NT2/D1 (cell line): ENCODE data around the gene TTYH3.

ENCODE experiments used
- YY1 ChIP-seq: IDR thresholded peaks from 2 replicates; pipeline ENCODE4 v1.6.1; 2011; ENCODE audit not compliant: insufficient read length, insufficient read depth
- ZNF274 ChIP-seq: IDR thresholded peaks from 2 replicates; pipeline ENCODE4 v1.6.1; 2011; ENCODE audit warnings: mild to moderate bottlenecking, low read depth, low read length

DNA sequence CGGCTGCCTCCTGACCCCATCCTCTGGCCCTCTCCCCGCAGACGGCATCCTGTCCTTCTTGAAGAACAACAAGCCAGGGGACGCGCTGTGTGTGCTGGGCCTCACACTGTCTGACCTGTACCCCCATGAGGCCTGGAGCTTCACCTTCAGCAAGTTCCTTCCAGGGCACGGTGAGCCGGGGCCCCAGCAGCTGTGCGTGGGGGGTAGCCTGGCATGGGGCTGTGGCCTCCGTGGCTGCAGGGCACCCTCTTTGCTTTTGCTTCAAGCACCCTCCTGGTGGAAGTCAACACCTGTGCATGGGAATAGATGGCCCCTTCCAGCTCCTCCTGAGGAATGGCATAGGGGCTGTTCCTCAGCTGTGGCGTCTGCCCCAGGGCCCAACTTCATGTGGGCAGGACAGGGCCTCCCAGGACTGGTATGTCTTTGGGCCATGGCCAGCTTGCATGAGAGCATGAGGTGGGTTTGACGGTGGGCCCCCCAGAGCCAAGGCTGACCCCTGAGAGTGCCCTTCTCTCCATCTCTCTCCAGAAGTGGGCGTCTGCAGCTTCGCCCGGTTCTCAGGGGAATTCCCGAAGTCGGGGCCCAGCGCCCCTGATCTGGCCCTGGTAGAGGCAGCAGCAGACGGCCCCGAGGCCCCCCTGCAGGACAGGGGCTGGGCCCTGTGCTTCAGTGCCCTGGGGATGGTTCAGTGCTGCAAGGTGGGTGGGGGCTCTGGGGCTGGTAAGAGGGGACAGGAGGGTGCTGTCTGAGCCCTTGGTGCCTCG lies 76.9 kb downstream of the TTYH3 start:
- TF ChIP-seq ZNF274 = no peak
- no peak for TF ChIP-seq YY1
